Measurements from ENCODE around the gene NADK2.
"Not testable (repeated sequence)": the region's sequence is repeated elsewhere in the genome, so short reads cannot be mapped to it uniquely, and the experiment has no call there.

NADK2 gene

GRCh38 chr5:36205329-36205728, 36.4 kb downstream of the NADK2 start:
- no peak for DNase-seq

GRCh38 chr5:36202521-36202961, 39.2 kb downstream of the NADK2 start:
- DNase-seq, result no peak

GRCh38 chr5:36200513-36200912, 41.2 kb downstream of the NADK2 start:
- no peak for DNase-seq

GRCh38 chr5:36199620-36200019, 42.1 kb downstream of the NADK2 start:
- DNase-seq, result no peak

GRCh38 chr5:36198783-36199182, 42.9 kb downstream of the NADK2 start:
- peak in 1 of 2 experiments; percentile 37 for DNase-seq

- DNase-seq, result no peak
Observed at GRCh38 chr5:36198281-36198680, 43.4 kb downstream of the NADK2 start.

GRCh38 chr5:36193746-36194145, 48.0 kb downstream of the NADK2 start:
- no peak for DNase-seq

- DNase-seq, result not testable (repeated sequence)
Observed at GRCh38 chr5:36184408-36184807, 57.3 kb downstream of the NADK2 start.

GRCh38 chr5:36181774-36182173, 60.0 kb downstream of the NADK2 start:
- DNase-seq, result no peak

- DNase-seq, result no peak
Observed at GRCh38 chr5:36180556-36181350, 61.0 kb downstream of the NADK2 start.

GRCh38 chr5:36179950-36180349, 61.8 kb downstream of the NADK2 start:
- no peak for DNase-seq

GRCh38 chr5:36178524-36178890, 63.2 kb downstream of the NADK2 start:
- DNase-seq, result no peak

- DNase-seq, result no peak
Observed at GRCh38 chr5:36177715-36178523, 63.8 kb downstream of the NADK2 start.

- no peak for DNase-seq
Observed at GRCh38 chr5:36177154-36177553, 64.6 kb downstream of the NADK2 start.

- DNase-seq, result no peak
Observed at GRCh38 chr5:36175043-36175442, 66.7 kb downstream of the NADK2 start.

GRCh38 chr5:36174119-36174518, 67.6 kb downstream of the NADK2 start:
- no peak for DNase-seq

- DNase-seq, result no peak
Observed at GRCh38 chr5:36173426-36173825, 68.3 kb downstream of the NADK2 start.

- DNase-seq, result no peak
Observed at GRCh38 chr5:36172599-36172998, 69.1 kb downstream of the NADK2 start.

GRCh38 chr5:36170832-36171424, 70.8 kb downstream of the NADK2 start:
- no peak for DNase-seq

GRCh38 chr5:36168737-36169136, 73.0 kb downstream of the NADK2 start:
- no peak for DNase-seq

GRCh38 chr5:36164461-36164860, 77.3 kb downstream of the NADK2 start:
- DNase-seq, result no peak

GRCh38 chr5:36162810-36163486, 78.8 kb downstream of the NADK2 start:
- DNase-seq, result no peak

GRCh38 chr5:36161361-36161760, 80.4 kb downstream of the NADK2 start:
- DNase-seq, result no peak
